GM18502 (cell line): ENCODE measurements around the gene SPDEF.

Source experiments
- ATAC-seq: cut with Tn5 transposase; IDR thresholded peaks from one replicate; pipeline ENCODE4 v1.9.1; 2021; ENCODE audit warnings: mild to moderate bottlenecking; ENCODE audit not compliant: unreplicated experiment, poor library complexity

The SPDEF gene

GRCh38 chr6:34490390-34491090 is 65.6 kb downstream of the SPDEF start:
- ATAC-seq: no peak

- no peak for ATAC-seq
Measured at GRCh38 chr6:34489207-34489805, 66.8 kb downstream of the SPDEF start.
